ENCODE results near the gene MEF2D.

GRCh38 chr1:156485984-156486383 lies 14.6 kb downstream of the MEF2D start:
- TF ChIP-seq MAX (IDR thresholded peaks at IDR 0.05) (no peak), TAF1 (IDR thresholded peaks at IDR 0.05; ENCODE audit: low read depth) (no peak), FOXM1 (IDR thresholded peaks at IDR 0.05; ENCODE audit: borderline replicate concordance, low read depth) (no peak), USF1 (IDR thresholded peaks at IDR 0.05) (no peak), CEBPB (IDR thresholded peaks at IDR 0.05) (no peak)
